Stimulated activated CD8-positive, alpha-beta memory T cell treated with anti-CD3 and anti-CD28 coated beads, Interleukin-4, amount 100 ng/mL, for 4 hours (primary cell): ENCODE data around the gene KCTD16.

Source experiments
- DNase-seq, 2 donors: peaks; one replicate each; pipeline ENCODE4 v3.0.0-alpha.2; 2020; ENCODE audit warnings: low read depth in 2 of 2, low spot score in 1 of 2

KCTD16 gene

DNA sequence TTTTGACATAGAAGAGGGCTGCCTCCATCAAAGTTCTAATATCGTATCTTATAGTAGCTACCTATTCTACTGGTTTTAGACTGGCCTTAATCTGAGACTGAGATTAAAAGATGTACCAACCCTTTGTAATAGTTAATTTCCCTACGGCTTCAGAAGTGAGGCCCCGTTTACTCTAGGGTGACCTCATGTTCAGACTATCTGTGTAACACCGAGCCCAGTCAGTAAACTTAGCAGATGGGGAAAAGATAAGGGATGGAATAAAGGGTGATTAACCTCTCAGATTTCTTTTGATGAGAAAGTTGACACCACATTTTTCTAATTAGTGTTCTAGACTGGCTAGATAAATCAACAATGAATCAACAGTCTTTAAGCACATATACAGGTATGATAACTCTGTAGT, 283.1 kb downstream of the KCTD16 start:
- no peak for DNase-seq

DNA sequence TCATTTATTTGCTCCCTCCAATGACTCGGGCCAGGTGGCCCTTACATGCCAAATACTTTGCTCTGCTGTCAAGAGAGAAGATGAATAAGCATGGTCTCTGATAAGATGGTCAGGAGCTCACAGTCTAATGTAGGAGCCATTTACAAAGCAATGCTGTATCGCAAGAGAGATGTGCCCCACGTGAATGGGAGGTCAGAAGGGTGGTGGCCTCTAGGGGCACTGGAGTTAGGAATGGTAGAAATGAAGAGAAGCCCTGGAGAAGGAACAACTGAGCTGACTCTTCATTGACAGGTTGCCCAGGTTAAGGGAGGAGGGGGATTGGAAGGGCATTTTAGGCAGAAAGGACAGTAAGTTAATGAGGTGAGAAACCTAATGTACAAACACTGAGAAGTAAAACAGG, 286.5 kb downstream of the KCTD16 start:
- DNase-seq = no peak

DNA sequence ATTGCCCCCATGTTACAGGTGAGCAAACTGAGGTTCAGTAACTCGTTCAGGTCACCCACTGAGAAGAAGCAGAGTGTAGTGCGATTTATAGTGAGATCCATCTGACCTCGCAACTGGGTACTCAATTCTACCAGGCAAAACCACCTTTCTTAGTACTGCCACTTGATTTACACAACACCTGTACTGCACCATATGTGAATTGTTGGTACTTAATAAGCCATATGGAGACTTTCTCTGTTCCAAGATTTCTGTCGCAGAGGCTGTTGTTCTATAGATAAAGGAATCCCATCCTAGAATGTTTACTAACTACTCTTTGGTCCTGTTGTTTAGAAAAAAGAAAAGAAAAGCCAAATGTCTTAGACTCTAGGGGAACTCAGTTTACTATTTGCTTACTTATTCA, 287.5 kb downstream of the KCTD16 start:
- DNase-seq = no peak

DNA sequence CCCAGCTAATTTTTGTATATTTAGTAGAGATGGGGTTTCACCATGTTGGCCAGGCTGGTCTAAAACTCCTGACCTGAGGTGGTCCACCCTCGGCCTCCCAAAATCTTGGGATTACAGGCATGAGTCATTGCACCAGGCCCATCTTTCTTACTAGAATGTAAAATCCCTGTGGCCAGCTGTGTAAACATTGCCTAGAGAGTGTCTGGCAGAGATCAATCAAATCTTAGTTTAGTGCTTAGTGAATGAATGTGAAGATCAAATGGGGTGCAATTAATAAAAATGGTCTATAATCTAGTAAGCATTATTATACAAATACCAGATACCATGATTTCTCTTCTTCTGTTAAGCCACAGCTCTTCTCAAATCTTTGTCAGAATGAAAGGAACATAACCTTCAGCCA, 289.9 kb downstream of the KCTD16 start:
- no peak for DNase-seq

DNA sequence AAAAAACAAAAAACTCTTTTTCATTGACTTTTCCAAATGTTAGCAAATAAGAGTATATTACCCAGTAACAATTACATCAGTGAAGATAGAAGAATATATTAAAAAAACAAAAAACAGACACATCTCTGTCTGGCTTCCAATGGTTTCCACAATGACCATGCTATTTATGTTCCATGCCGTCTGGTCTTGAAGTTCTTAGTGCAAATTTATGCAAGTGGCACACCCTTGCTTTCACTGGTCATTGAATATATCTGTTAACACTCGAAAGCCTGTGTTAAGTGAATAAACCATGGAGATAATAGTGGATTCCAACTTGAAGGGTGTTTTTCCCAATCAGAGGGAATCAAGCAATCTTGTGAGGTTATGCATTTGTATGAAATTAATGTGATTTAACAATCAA, 291.9 kb downstream of the KCTD16 start:
- DNase-seq = no peak

DNA sequence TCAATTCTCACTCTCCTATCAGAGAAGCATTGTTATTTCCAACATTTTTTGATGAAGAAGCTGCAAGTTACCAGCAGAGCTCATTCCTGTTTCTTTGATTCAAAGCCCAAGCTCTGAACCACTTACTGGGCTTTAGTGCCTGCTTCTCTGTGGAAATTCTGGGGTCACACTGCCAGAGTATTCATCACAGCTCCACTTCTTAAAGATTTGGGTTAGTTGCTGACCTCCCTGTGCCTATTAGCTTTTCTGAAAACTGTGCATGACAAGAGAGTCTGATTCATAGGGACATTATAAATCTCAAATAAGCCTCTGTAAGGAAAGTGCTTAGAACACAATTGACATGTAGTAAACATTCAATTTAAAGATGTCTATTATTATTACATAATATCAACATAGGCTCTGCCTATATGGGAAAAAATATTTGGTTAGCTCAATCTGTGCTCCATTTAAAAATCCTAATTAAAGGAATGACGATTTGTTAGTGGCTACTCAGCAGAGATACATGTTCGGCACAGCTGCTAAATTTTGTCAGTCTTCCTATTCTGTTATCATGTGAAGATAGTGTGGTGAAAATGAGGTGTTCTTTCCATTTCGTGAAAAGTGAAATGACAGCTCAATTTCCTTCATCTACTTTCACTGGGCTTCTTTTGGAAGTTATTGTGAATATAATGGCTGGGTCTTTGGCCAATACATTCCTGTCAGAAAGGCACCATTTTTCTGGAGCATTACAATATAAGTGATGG, 293.0 kb downstream of the KCTD16 start:
- DNase-seq = no peak

DNA sequence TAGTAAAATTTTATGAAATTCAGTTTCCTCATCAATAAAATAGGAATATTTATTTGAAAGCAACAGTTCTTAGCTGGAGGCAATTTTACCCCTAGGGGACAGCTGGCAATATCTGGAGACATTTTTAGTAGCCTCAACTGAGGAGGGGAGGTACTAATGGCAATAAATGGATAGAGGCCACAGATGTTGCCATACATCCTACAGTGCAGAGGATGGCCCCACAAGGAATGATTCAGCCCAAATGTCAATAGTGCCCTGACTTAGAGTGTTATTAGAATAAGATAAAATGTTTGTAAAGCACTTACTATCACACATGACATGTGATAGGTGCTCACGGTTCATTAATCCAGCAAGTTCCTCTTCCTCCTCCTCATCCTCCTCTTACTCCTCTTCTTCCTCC, 293.6 kb downstream of the KCTD16 start:
- no peak for DNase-seq

DNA sequence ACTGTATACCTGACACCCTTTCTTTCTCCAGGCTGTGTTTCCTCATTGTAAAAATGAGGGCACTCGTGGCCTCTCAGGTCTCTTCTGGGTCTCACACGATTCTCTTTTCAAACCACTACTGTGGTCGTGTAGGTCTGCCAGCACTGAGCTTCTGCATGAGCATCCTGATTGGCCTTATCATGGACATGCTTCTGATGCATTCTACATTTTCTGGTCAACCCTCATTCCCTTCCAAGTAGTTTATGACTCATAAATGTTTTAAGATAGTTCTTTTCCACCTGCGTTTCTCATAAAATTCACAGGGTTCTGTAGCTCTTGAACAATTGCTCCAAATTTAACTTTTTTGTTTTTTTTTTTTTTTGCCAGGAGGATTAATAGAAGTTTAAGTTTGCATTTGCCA, 294.8 kb downstream of the KCTD16 start:
- no peak for DNase-seq

DNA sequence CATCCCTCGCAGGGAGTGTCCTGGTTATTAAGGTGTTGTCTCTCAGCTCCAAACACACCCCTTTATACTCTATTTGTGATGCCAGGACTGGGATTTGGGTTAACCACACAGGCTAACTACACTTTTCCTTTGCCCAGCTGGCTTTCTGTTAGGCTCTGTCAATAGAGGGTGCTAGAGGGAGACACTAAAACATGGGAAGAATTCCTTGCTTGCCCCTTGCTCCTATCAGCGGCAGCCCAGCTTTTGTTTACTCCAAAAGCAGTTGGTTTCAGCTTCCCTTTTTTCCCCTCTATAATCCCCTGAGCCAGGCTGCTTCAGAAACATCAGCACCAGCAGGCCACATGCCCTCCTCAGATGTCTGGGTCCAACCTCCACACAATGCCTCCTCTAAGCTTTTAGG, 297.1 kb downstream of the KCTD16 start:
- no peak for DNase-seq

DNA sequence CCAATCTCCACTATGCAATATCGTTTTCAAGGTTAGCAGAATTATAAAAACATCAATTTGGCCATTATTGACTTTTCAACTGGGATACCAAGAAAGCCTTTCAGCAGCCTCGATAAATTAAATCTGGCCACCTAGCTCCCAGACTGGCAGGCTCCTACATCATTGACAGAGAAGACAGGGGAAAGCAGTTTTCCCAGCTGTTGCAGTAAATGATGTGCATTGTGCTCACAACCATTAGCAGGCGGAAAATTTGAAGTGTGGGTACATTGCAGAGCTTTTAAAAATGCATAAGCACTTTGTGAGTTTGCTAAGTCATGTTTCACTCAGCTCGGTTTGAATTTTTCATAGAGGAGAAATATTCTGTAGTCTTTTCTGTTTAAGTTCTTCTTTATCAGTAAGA, 297.9 kb downstream of the KCTD16 start:
- DNase-seq = no peak

DNA sequence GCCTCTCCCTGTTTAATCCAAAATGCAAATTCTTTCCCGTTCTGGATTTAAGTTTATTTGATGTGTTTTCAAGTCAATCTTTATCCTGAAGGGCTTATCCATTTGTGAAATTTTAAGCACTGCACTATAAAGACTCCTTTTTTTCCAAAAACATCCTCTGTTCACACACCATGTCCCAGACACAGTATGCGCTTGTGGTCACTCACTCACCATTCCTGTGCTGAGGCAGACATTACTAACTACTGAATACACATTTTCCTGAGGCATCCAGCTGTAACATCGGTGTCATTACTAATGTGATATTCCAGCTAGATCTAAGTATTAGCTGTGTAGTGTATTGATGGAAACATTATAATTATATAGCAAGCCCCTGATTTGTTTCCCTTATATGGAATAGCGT, 298.4 kb downstream of the KCTD16 start:
- no peak for DNase-seq

DNA sequence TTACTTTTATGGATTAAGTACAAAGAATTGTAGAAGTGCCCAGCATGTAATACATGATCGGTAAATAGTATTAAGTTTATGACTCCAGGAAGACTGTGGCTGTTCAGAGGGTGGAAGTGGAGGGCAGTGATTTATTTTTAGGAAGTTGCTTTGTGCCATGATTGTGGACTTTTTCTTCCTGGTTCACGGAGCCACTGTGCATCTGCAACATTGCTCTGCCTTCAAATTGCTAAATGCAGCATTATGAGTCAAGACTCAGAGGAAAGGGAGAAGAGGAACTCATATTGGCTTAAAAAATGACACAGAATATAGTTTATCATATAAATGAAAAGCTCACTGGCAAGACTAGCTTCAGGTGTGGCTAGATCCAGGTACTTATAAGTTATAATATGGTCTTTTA, 301.5 kb downstream of the KCTD16 start:
- DNase-seq = no peak

DNA sequence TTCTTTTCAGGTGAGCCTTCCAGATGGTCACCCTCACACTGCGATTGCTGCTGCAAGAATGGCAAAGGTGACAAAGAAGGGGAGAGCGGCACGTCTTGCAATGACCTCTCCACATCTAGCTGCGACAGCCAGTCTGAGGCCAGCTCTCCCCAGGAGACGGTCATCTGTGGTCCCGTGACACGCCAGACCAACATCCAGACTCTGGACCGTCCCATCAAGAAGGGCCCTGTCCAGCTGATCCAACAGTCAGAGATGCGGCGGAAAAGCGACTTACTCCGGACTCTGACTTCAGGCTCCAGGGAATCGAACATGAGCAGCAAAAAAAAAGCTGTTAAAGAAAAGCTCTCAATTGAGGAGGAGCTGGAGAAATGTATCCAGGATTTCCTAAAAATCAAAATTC, 303.0 kb downstream of the KCTD16 start:
- no peak for DNase-seq

DNA sequence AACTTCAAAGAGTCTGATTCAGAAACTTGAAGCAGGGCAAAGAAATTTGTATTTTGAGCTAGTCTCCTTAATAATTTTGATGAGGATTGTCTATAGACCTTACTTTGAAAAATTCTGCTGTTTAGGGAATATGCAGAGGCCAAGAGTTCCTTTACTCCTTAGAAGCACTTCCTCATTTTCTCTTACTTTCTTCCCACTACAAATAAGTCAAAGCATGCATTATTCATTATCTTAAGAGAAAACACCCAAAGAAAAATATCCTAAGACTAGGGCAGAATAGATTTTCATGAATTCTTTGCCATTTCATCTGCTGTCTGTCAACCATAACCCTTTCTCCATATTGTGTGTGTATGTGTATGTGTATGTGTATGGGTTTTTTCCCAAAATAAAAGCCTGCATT, 307.9 kb downstream of the KCTD16 start:
- DNase-seq = no peak

DNA sequence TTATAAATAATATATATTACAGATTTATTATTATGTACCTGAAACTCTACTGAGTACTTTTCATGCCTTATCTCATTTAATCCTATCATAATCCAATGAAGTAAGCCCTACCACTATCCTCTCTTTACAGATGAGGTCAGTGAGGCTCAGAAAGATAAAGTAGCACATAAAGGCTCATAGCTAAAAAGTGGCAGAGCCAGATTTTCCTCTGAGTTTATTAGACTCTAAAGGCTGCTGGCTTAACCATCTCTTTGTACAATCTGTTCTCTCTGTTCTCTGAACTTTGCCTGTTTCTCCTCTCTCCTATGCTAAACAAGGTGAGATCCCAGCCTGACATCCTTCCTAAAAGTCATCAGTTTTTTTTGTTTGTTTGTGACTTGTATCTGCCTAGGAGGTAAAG, 311.2 kb downstream of the KCTD16 start:
- no peak for DNase-seq

DNA sequence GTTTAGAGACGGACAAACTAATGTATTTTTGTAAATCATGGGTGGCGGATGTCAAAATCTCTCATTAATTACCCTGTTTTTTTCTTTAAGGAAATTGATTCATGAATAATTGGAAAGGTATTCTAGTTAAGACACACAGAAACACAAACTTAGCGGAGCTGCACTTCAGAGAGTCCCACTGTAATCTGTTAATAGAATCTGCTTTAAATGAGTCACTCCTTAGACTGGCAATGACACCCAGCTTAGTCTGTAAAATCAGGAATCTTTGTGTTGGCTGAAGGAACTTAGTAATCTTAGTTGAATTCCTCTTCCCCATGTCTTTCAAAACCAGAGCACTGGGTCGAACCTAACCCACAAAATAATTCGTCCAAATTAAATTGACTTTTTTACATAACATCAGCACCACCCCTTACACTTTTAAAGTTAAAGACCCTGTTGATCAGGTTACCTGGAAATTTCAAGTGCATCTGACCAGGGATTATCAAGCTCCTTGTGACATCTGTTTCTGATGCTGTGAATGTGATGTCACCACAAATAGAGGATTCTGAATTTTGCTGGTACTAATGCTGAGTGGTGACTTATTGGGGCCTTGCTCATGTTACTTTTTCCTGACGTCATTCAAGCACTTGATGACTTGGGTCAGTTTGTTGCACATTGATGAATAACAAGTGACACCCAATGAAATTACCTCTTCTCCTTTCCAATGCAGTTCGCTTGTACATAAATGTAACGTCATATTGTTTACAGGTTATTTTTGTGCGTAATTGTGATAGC, 313.6 kb downstream of the KCTD16 start:
- DNase-seq = no peak

DNA sequence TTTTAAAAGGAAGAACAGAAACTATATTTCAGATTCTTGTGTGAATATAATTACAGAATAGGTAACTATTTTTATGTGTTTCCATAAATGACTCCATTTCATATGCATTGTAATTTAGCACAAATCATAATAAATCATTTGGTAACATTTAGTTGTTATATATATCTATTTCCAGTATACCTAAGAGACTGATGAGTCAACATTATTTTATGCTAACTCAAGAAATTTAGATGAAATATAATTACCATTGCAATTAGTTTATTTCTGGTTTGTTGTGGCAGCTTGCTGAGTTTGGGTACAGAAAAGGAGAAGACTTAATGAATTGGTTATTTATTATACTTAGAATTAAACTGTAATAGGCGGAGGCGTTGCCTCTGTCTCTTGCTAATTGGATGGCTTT, 314.9 kb downstream of the KCTD16 start:
- DNase-seq = no peak

DNA sequence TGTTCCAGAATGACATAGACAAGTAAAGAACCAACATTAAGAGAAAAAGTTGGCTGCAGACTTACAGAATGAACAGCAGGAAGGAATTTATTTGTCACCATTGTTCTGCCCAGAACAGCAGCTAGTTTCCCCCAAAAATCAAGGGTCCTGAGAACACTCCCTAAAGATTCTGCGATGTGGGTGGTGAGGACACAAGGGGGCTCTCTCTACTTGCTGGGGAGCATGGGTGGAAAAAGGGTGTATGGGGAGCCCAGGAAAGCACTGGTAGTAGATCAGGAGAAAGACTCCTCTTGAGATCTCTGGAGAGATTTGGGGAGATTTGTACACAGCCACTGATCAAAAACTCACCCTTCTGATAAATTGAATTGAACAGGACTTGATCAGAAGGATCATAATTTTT, 316.5 kb downstream of the KCTD16 start:
- no peak for DNase-seq

DNA sequence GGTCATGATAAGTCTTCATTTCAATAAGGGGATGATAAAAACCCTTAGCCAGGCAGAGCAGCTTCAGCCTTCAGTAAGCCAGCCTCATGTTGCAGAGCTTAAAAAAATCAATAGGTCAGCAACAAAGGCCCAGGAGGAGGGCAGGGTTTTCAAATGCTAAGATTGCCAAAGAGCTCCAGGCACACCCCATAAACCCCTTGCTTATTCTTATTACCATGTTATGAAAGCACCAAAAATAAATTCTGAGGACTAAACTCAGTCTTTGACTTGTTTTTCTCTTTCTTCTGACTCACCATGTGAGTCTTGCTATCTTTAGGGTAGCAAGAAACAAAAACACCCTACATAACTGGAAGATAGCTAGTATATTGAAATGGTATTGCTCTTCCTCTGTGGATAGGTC, 317.1 kb downstream of the KCTD16 start:
- DNase-seq = no peak

DNA sequence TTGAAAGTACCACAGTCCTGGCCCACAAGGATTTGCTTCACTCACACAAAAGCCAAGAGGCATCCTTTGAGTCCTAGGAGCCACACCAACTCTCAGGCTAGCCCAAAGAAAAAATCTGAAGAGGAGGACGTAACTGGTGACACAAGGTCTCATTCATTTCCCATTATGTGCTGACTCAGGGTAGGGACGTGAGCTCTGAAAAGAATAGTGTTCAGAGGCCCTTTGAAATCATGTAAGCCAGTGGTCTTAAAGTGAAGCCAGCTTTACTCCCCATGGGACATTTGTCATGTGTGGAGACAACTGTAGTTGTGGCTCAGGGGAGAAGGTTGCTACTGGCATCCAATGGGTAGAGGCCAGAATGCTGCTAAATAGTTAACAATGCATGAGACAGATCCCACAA, 332.4 kb downstream of the KCTD16 start:
- DNase-seq = no peak

DNA sequence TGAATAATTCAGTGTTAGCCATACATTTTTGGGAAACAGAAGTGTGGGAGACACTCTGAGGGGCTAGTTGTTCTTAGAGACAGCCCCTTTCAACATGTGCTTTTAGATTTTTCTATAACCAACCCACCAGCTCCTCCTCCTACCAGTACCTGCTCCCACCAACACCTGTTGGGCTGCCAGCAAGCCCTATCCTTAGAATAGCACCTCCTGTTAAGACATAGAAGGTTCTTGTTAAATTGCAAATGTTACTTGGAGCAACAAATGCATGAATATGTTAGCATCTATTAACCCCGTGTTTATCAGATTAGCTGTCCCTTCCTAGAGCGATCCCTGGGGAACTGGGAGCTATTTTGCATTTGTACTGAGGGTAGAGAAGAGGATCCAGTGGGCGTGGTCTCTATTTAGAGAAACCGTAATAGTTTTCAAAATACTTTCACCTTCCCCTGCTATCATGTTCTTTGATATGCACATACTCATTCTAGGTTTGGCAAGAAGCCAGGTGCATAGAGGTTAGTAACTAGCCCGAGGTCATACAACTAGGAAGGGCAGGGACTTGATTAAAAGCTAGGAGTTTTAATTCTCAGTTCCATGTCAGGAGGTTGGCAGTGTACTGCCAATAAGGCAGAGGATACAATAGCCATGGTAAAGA, 334.4 kb downstream of the KCTD16 start:
- no peak for DNase-seq

DNA sequence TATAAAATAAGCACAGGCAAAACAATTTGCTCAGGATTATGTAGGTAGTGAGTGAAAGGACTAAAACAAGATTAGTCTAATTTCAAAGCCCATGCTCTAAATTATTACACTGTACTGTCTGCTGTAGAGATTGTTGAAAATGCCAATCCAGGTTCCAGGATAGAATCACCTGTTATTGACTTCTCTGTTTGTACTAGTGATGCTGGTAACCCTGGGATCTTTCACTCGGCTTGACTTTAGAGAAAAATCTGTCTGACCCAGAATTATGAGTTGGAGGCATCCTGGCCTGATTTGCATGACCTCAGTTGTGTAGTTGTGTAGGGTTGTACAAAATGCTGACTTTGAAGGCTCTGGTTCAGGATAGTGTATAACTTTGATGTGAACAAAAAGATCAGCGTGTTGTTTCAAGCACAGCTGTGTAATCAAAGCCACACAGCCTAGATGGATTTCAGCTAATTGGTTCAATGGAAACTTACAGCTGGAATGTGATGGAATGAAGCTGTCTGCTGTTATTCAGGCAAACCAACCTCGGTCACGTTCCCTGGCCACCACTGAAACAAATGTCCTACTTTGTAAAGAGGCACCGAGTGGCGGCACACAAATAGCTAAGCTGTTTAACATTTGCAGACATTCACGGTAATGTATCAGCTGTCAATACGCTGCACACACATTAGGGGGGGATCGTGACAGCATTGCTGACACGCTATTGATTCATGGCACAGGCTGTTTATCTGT, 340.3 kb downstream of the KCTD16 start:
- DNase-seq = no peak
